Type B pancreatic cell (in vitro differentiated cells): ENCODE measurements around the gene HSPA4L. TPM values are rescaled to one million over a fixed set of nuclear protein-coding genes. Genes with fewer than 3 reads are reported as not detected.

ENCODE experiments used
- DNase-seq: peaks from one replicate; pipeline ENCODE4 v3.0.0; 2021; ENCODE audit warnings: mixed read lengths; ENCODE audit not compliant: unreplicated experiment; ENCODE audit errors: extremely low spot score
- H3K27ac Mint-ChIP-seq: 2 replicates; pipeline ENCODE4 v1.8.0; 2021; ENCODE audit warnings: mild to moderate bottlenecking, mixed read lengths
- H3K27me3 Mint-ChIP-seq: 2 replicates; pipeline ENCODE4 v1.8.0; 2021; ENCODE audit warnings: mixed read lengths
- H3K36me3 Mint-ChIP-seq: 2 replicates; pipeline ENCODE4 v1.8.0; 2021; ENCODE audit warnings: mixed read lengths
- H3K4me1 Mint-ChIP-seq: one replicate; pipeline ENCODE4 v1.8.0; 2021; ENCODE audit warnings: mixed read lengths; ENCODE audit not compliant: unreplicated experiment
- H3K4me3 Mint-ChIP-seq: 2 replicates; pipeline ENCODE4 v1.8.0; 2021; ENCODE audit warnings: mild to moderate bottlenecking, mixed read lengths
- H3K9me3 Mint-ChIP-seq: 2 replicates; pipeline ENCODE4 v1.8.0; 2021; ENCODE audit warnings: mixed read lengths
- total RNA-seq: library from RNA; stranded (reverse); gene quantifications from 2 replicates; pipeline ENCODE4 v1.2.1, GENCODE V29; 2021; ENCODE audit warnings: low replicate concordance
- TF ChIP-seq, protein P1 (sequence below): fragments of 200-600 bp; sonication (generic); conservative IDR thresholded peaks from 2 replicates; pipeline ENCODE4 v1.5.0; 2021; ENCODE audit warnings: antibody characterized with exemption, mild to moderate bottlenecking

The HSPA4L gene
- total RNA-seq, 1 donor from 2014 or later: 9.7 TPM

DNA sequence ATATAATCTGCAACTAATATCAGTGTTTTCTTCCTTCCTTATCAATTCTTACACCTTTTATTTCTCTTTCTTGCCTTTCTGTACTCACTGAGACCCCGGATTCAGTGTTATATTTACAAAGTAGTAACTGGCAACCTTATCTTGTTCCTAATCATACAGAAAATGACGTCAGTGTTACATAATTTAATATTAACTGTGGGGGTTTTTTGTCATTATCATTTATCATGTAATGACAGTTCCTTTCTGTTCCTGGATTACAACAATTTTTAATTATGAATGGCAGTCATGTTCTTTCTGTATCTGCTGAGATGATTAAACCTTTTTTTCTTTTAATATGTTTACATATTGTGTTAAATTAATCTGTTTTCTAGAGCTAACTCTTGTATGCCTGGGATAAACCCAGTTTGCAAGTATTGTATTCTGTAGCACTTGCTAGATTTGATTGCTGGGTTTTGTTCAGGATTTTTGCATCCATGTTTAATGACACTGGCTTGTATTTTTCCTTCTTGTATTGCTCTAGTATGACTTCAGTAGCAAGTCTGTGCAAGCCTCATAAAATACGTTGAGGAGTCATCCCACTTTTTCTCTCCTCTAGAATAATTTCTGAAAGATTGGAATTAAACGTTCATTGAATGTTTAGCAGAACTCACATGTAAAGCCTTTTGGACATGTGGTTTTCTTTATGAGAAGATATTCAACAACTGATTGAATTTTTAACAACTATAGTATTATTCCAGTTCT is 10.4 kb upstream of the HSPA4L start:
- no peaks in the 10 kb centered on the region for H3K9me3 Mint-ChIP-seq
- no peak overlapping the region for H3K27ac Mint-ChIP-seq
- no peak for DNase-seq
- no peak overlapping the region for H3K4me3 Mint-ChIP-seq
- no peaks in the 10 kb centered on the region for H3K27me3 Mint-ChIP-seq
- no peaks in the 10 kb centered on the region for H3K4me1 Mint-ChIP-seq
- TF ChIP-seq, protein P1, sequence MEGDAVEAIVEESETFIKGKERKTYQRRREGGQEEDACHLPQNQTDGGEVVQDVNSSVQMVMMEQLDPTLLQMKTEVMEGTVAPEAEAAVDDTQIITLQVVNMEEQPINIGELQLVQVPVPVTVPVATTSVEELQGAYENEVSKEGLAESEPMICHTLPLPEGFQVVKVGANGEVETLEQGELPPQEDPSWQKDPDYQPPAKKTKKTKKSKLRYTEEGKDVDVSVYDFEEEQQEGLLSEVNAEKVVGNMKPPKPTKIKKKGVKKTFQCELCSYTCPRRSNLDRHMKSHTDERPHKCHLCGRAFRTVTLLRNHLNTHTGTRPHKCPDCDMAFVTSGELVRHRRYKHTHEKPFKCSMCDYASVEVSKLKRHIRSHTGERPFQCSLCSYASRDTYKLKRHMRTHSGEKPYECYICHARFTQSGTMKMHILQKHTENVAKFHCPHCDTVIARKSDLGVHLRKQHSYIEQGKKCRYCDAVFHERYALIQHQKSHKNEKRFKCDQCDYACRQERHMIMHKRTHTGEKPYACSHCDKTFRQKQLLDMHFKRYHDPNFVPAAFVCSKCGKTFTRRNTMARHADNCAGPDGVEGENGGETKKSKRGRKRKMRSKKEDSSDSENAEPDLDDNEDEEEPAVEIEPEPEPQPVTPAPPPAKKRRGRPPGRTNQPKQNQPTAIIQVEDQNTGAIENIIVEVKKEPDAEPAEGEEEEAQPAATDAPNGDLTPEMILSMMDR: no peak
- no peaks in the 10 kb centered on the region for H3K36me3 Mint-ChIP-seq

DNA sequence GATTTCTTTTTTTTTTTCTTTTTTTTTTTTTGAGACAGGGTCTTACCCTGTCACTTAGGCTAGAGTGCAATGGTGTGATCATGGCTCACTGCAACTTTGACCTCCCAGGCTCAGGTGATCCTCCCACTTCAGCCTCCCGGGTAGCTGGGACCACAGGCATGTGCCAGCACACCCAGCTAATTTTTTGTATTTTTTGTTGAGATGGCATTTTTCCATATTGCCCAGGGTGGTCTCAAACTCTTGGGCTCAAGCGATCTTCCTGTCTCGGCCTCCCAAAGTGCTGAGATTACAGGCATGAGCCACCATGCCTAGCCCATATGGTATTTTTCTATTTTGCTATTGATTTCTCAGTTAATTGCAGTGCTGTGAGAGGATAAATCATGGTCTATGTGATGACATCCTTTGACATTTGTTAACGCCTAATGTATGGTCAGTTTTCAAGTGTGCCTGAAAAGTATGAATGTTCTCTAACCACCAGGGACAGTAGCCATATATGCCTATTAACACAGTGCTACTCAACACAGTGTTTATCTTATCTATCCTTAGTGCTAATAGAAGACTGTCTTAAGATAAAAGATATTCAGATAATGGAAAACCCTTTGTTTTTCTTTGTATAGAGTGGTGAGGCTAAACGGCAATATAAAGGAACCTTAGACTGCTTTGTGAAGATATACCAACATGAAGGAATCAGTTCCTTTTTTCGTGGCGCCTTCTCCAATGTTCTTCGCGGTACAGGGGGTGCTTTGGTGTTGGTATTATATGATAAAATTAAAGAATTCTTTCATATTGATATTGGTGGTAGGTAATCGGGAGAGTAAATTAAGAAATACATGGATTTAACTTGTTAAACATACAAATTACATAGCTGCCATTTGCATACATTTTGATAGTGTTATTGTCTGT is 9.1 kb upstream of the HSPA4L start:
- H3K4me3 Mint-ChIP-seq: no peak overlapping the region
- H3K4me1 Mint-ChIP-seq: no peaks in the 10 kb centered on the region

DNA sequence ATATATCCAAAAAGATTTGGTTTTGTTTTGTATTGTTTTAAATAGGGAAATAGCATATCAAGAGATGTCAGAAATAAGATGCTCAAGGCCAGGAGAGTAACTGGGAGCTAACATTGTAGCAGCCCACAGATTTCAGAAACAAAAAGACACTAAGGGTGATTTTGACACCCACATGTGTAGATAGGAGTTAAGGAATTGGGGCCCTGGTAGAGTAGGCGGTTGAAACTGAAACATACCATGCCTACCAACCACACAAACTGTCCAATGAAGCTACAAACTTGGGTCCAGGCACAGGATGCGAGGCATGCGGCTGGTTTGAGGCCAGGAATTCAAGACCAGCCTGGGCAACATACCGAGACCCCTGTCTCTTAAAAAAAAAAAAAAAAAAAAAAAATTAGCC is 6.3 kb upstream of the HSPA4L start:
- no peaks in the 10 kb centered on the region for H3K4me1 Mint-ChIP-seq

More for the DNA sequence above, 9.1 kb upstream of the HSPA4L start:
- TF ChIP-seq, protein P1: no peak
- H3K9me3 Mint-ChIP-seq: no peaks in the 10 kb centered on the region
- H3K36me3 Mint-ChIP-seq: no peaks in the 10 kb centered on the region
- H3K27me3 Mint-ChIP-seq: peaks cover 4% of the 10 kb centered on the region
- DNase-seq: no peak
- no peak overlapping the region for H3K27ac Mint-ChIP-seq

DNA sequence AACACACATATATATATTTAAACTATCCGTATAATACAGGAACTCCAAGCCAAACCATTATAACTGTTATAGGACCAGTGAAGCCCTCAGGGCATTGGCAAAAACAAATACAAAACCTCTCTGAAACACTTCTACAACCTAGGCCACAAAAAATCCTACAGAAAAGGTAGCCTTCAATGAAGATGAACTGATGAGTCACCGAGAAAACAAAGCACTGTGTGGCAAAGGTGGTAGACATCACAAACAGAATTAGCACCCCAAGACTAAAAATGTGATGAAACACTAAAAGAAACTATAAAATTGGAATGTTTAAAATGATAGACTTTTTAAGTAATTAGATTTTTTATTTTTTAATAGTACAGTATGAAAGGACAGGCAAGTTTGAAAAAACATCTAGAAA is 5.5 kb upstream of the HSPA4L start:
- Mint-ChIP-seq H3K4me3 (no peak overlapping the region), H3K27me3 (peaks cover 10% of the 10 kb centered on the region), H3K4me1 (no peaks in the 10 kb centered on the region), H3K27ac (no peak overlapping the region), H3K36me3 (no peaks in the 10 kb centered on the region), H3K9me3 (no peaks in the 10 kb centered on the region)
- DNase-seq: no peak
- TF ChIP-seq, protein P1: no peak

More for the DNA sequence above, 6.3 kb upstream of the HSPA4L start:
- Mint-ChIP-seq H3K9me3 (no peaks in the 10 kb centered on the region), H3K36me3 (no peaks in the 10 kb centered on the region), H3K27ac (no peak overlapping the region), H3K27me3 (peaks cover 4% of the 10 kb centered on the region), H3K4me3 (no peak overlapping the region)
- TF ChIP-seq, protein P1: no peak
- no peak for DNase-seq

DNA sequence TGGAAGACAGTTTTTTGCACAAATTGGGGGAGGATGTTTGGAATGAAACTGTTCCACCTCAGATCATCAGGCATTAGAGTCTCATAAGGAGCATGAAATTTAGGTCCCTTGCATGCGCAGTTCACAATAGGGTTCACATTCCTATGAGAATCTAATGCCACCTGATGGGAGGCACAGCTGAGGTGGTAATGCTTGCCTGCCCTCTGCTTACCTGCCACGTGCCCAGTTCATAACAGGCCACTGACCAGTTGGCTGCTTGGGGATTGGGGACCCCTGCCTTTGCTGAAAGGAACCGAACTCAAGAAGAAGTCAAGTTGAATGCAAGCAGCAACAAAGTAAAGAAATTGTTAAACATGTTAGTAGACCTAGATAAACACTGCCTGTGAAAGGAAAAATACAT is 4.6 kb upstream of the HSPA4L start:
- H3K27ac Mint-ChIP-seq: no peak overlapping the region
- H3K27me3 Mint-ChIP-seq: peaks cover 13% of the 10 kb centered on the region
- no peaks in the 10 kb centered on the region for H3K9me3 Mint-ChIP-seq
- H3K36me3 Mint-ChIP-seq: no peaks in the 10 kb centered on the region
- no peak for DNase-seq
- TF ChIP-seq, protein P1: no peak
- H3K4me1 Mint-ChIP-seq: no peaks in the 10 kb centered on the region
- H3K4me3 Mint-ChIP-seq: no peak overlapping the region
